Measurements from ENCODE around the gene CCR5. TPM values are rescaled to one million over a fixed set of nuclear protein-coding genes. Genes with fewer than 3 reads are reported as not detected.

Gene CCR5
- 0.11 TPM in 1 of 2 replicates, not detected in the other for total RNA-seq

DNA sequence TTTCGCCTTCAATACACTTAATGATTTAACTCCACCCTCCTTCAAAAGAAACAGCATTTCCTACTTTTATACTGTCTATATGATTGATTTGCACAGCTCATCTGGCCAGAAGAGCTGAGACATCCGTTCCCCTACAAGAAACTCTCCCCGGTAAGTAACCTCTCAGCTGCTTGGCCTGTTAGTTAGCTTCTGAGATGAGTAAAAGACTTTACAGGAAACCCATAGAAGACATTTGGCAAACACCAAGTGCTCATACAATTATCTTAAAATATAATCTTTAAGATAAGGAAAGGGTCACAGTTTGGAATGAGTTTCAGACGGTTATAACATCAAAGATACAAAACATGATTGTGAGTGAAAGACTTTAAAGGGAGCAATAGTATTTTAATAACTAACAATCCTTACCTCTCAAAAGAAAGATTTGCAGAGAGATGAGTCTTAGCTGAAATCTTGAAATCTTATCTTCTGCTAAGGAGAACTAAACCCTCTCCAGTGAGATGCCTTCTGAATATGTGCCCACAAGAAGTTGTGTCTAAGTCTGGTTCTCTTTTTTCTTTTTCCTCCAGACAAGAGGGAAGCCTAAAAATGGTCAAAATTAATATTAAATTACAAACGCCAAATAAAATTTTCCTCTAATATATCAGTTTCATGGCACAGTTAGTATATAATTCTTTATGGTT is at the start of gene CCR5:
Gene CCR5, plus strand, starts transcription at position 108 of the 680 bp plus-strand sequence. CDS start 1,957 bp downstream, outside the sequence.

DNA sequence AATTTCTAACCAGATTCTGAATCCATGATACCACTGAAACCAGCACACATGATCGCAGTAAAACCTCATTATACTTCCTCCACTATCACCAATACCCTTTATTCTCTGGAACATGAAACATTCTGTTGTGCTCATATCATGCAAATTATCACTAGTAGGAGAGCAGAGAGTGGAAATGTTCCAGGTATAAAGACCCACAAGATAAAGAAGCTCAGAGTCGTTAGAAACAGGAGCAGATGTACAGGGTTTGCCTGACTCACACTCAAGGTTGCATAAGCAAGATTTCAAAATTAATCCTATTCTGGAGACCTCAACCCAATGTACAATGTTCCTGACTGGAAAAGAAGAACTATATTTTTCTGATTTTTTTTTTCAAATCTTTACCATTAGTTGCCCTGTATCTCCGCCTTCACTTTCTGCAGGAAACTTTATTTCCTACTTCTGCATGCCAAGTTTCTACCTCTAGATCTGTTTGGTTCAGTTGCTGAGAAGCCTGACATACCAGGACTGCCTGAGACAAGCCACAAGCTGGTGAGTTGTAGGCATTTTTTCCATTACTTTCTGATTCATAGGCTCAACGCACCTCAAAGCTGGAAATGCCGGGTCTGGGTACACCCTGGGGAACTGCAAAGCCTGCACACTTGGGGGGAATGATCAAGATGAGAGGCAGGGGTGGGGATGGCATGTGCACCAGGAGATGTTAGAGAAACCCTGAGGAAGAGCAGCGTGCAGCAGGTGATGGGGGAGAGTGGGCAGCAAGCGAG is 16.9 kb upstream of the CCR5 start, which contains the start of gene CCR2:
Gene CCR2, plus strand, starts transcription at position 465 of the 764 bp plus-strand sequence. CDS start 3,417 bp downstream, outside the sequence.

DNA sequence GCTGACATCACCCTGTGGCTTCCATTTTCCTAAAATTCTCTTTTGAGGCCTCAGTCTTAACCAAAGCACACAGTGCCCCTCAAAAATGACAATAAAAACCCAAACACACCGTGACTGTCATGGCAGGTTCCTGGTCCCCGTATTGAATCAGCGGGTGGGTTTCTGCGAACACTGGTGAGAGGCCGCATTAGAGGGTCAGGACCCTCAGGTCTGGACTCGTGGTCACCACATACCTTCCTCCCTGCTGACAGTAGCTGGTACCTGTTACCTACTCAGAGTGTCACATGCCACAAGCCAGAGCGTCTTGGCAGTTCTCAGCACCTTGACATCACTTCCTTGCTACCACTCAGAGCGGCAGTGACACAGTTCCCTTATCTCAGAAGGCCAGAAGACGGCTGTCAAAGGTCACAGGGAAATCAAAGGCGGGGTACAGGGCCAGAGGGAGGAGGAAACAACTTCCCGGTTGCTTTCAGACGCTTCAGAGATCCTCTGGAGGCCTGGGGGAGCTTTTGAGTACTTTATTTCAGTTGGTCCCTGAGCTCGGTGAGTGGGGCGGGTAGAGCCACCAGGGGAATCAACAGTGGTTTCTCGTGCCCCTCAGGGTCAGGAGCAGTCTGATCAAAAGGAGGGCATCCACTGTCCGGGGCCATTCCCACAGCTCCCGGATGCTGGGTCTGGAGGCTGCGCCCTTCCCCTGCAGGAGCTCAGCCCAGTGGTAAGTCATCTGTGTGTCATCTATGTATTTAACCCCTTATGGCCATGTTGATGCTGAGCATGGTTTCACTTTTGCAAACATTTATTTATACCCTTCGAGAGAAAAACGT is 36.3 kb downstream of the CCR5 start, which contains the start of the genes CCR5AS and CCRL2:
Gene CCR5AS, minus strand, starts transcription at position 279 of the 824 bp plus-strand sequence.
Gene CCRL2, plus strand, starts transcription at position 472 of the 824 bp plus-strand sequence. CDS start 821 bp downstream, outside the sequence.

Other genes with a start within 250 kb of the CCR5 start
- 0.87 and 2.7 TPM in 2 replicates for gene CCR1, start 162.6 kb upstream of the CCR5 start, total RNA-seq
- not detected in 2 replicates for gene CCR3, start 128.5 kb upstream of the CCR5 start, total RNA-seq
- not detected in 2 replicates for gene CCR2, start 16.8 kb upstream of the CCR5 start, total RNA-seq
- gene CCRL2, start 36.3 kb downstream of the CCR5 start, total RNA-seq: 0.62 and 1.5 TPM in 2 replicates
- under 0.01 TPM in 1 of 2 replicates, not detected in the other for gene LTF, start 94.0 kb downstream of the CCR5 start, total RNA-seq
- not detected in 2 replicates for gene RTP3, start 127.0 kb downstream of the CCR5 start, total RNA-seq
- 1.9 and 7.4 TPM in 2 replicates for gene LRRC2, start 195.4 kb downstream of the CCR5 start, total RNA-seq
- gene FAM240A, start 241.6 kb downstream of the CCR5 start, total RNA-seq: not detected in 2 replicates